Brain microvascular endothelial cell (primary cell): ENCODE data around the gene ATRN.

Experiments used
- DNase-seq: peaks from one replicate; pipeline ENCODE4 v3.0.0-alpha.2; 2020
- H3K27ac ChIP-seq: fragments of 250-450 bp; sonication (Bioruptor Pico); 2 replicates; pipeline ENCODE4 v1.5.1; 2020; ENCODE audit warnings: mild to moderate bottlenecking, moderate library complexity
- H3K27me3 ChIP-seq: fragments of 250-450 bp; sonication (Bioruptor Pico); replicated peaks from 2 replicates; pipeline ENCODE4 v1.5.1; 2020; ENCODE audit warnings: mild to moderate bottlenecking
- H3K36me3 ChIP-seq: fragments of 250-450 bp; sonication (Bioruptor Pico); replicated peaks from 2 replicates; pipeline ENCODE4 v1.5.1; 2020; ENCODE audit warnings: mild to moderate bottlenecking
- H3K4me3 ChIP-seq: 2 replicates; pipeline ENCODE4 v1.5.1; 2011; ENCODE audit warnings: low read depth, mild to moderate bottlenecking, control low read depth, low read length, moderate library complexity
- CTCF ChIP-seq: IDR thresholded peaks from 2 replicates; pipeline ENCODE4 v1.5.1; 2011; ENCODE audit warnings: low read depth, mild to moderate bottlenecking, moderate library complexity, low read length, control low read depth, inconsistent platforms; ENCODE audit errors: missing control alignments
- in situ Hi-C: cut with HindIII; loops from 2 replicates; pipeline ENCODE4 v1.10.0; 2017; ENCODE audit warnings: low sequenced_read_pairs, low pct_ligation_motif_present

ATRN gene

GRCh38 chr20:3563548-3564177 is 92.8 kb downstream of the ATRN start:
- H3K27me3 ChIP-seq: no peaks in the 10 kb centered on the region
- H3K36me3 ChIP-seq: no peaks in the 10 kb centered on the region
- H3K4me3 ChIP-seq: no peak overlapping the region
- peak; percentile 58 for DNase-seq
- in situ Hi-C loops: no loop called here
- H3K27ac ChIP-seq: no peak overlapping the region
- peak; percentile 69 for TF ChIP-seq CTCF

DNA sequence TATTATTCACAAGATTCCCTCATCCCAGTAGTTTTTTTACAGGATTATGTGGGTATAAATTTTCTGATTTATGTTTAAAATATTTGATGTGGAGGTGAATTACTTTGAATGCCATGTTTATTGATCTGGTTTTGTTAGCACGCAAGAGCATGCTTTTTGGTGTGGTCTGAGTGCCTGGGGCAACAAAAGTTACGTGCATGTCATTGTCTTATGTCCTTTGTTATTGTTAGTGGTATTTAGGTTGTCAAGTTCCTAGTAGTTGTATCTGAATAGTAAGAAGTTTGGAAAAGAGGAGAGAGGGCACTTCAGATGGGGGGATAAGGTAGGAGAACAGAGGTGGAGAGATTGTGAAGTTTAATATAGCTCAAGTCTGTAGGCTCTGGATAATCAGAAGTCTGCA is 95.0 kb downstream of the ATRN start:
- DNase-seq: no peak
- no peak for TF ChIP-seq CTCF

GRCh38 chr20:3572151-3572550 is 101.3 kb downstream of the ATRN start:
- H3K4me3 ChIP-seq: no peak overlapping the region
- TF ChIP-seq CTCF: no peak
- H3K27me3 ChIP-seq: no peaks in the 10 kb centered on the region
- no peak overlapping the region for H3K27ac ChIP-seq
- peaks cover 8% of the 10 kb centered on the region for H3K36me3 ChIP-seq
- in situ Hi-C loops: no loop called here
- no peak for DNase-seq

More for the DNA sequence above, 95.0 kb downstream of the ATRN start:
- H3K4me3 ChIP-seq: no peak overlapping the region
- in situ Hi-C loops: no loop called here
- H3K27me3 ChIP-seq: no peaks in the 10 kb centered on the region
- H3K27ac ChIP-seq: no peak overlapping the region
- H3K36me3 ChIP-seq: no peaks in the 10 kb centered on the region

- peaks cover 12% of the 10 kb centered on the region for H3K36me3 ChIP-seq
- no peak for DNase-seq
- no peak for TF ChIP-seq CTCF
- no peaks in the 10 kb centered on the region for H3K27me3 ChIP-seq
- in situ Hi-C loops: no loop called here
- H3K4me3 ChIP-seq: no peak overlapping the region
- H3K27ac ChIP-seq: no peak overlapping the region
Observed at GRCh38 chr20:3576363-3576762, 105.5 kb downstream of the ATRN start.

GRCh38 chr20:3577366-3577765 is 106.5 kb downstream of the ATRN start:
- TF ChIP-seq CTCF: no peak
- Histone ChIP-seq H3K36me3 (peaks cover 12% of the 10 kb centered on the region), H3K4me3 (no peak overlapping the region), H3K27ac (no peak overlapping the region), H3K27me3 (no peaks in the 10 kb centered on the region)
- no peak for DNase-seq
- in situ Hi-C loops: no loop called here

- no peak overlapping the region for H3K27ac ChIP-seq
- H3K27me3 ChIP-seq: no peaks in the 10 kb centered on the region
- in situ Hi-C loops: no loop called here
- no peak for TF ChIP-seq CTCF
- H3K36me3 ChIP-seq: peaks cover 17% of the 10 kb centered on the region
- DNase-seq: no peak
- no peak overlapping the region for H3K4me3 ChIP-seq
Observed at GRCh38 chr20:3580412-3580811, 109.6 kb downstream of the ATRN start.
